Upper lobe of left lung (tissue), 4 donors: ENCODE results near the gene RAD51AP2.

Experiments
- EP300 ChIP-seq, 4 donors: sonication (generic); formaldehyde crosslinking; IDR thresholded peaks; one replicate each; pipeline ENCODE4 v1.5.1; 2017; ENCODE audit warnings: antibody characterized with exemption in 4 of 4, control low read depth in 2 of 4
- POLR2A ChIP-seq, 4 donors: fragments of 450-650 bp; IDR thresholded peaks; one replicate each; pipeline ENCODE4 v1.5.1; 2016 to 2017; ENCODE audit warnings: antibody characterized with exemption in 4 of 4, mild to moderate bottlenecking in 2 of 4
- POLR2AphosphoS5 ChIP-seq, 2 donors: sonication (generic); formaldehyde crosslinking; IDR thresholded peaks; one replicate each; pipeline ENCODE4 v1.5.1; 2017; ENCODE audit warnings: antibody characterized with exemption in 2 of 2
- TF ChIP-seq, protein P1 (sequence below), 6 experiments: fragments of 450-650 bp in 4 of 6; fragments of 200-600 bp in 2 of 6; sonication (generic) in 2 of 6; IDR thresholded peaks; one replicate each; pipeline ENCODE4 v1.5.1; 2016 to 2019; ENCODE audit warnings: antibody characterized with exemption in 6 of 6

DNA sequence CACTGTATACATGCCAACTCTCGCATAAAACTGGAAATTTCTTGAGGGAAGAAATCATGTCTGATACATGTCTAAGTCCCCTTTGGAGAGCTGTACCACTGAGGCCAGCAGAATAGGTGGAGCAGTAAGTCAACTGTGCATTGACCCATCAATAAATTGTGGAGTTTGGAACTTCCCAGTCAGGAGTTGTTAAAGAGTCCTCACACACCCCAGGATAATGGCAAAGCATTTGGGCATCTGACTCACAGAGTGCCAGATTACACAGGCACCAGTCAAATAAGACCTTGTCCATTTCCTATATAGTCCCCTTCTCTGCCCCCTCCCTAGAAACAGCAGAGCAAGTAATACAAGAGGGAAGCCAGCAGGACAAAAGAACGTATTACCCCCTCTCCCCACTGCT is 32.7 kb upstream of the RAD51AP2 start:
- TF ChIP-seq, protein P1, sequence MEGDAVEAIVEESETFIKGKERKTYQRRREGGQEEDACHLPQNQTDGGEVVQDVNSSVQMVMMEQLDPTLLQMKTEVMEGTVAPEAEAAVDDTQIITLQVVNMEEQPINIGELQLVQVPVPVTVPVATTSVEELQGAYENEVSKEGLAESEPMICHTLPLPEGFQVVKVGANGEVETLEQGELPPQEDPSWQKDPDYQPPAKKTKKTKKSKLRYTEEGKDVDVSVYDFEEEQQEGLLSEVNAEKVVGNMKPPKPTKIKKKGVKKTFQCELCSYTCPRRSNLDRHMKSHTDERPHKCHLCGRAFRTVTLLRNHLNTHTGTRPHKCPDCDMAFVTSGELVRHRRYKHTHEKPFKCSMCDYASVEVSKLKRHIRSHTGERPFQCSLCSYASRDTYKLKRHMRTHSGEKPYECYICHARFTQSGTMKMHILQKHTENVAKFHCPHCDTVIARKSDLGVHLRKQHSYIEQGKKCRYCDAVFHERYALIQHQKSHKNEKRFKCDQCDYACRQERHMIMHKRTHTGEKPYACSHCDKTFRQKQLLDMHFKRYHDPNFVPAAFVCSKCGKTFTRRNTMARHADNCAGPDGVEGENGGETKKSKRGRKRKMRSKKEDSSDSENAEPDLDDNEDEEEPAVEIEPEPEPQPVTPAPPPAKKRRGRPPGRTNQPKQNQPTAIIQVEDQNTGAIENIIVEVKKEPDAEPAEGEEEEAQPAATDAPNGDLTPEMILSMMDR (IDR thresholded peaks at IDR 0.05), result no peak
- no peak for TF ChIP-seq POLR2A (IDR thresholded peaks at IDR 0.05)
- no peak for TF ChIP-seq EP300 (IDR thresholded peaks at IDR 0.05)
- no peak for TF ChIP-seq POLR2AphosphoS5 (IDR thresholded peaks at IDR 0.05)
